ENCODE data around the gene SMAD9. TPM values are rescaled to one million over a fixed set of nuclear protein-coding genes. Genes with fewer than 3 reads are reported as not detected.
A peak's percentile ranks its signal among the peaks of the same experiment; 100 is the strongest.

Gene SMAD9
- total RNA-seq, 2 experiments from 2014 or later, result not detected

DNA sequence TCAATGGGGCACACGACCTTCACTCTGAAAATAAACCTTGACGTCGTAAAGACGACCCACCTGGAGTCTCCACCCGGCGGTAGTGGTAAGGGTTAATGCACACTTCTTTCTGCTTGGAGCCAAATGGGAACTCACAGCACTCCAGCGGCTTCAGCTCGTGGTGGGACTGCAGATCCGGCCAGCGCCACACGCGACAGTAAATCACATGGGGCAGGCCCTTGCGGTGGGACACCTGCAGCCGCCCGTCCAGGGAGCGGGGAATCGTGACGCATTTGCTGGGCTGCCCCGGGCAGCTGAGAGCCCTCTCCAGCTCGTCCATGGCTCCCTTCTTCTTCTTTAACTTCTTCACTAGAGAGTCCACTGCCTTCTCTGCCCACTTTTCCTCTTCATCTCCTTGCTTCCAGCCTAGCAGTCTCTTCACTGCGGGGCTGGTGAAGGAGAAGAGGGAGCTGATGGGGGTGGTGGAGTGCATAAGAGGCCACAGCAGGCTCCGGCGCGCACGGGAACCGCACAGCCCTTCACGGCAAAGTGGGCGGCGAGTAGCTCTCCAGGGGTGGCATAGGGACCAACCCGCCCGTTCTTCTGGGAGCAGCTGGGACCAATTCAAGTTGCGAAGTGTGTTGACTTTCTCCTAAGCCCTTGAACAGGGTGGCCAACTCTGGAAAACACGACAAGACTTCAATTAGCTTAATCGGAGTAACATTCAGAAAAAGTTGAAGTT lies 40.7 kb downstream of the SMAD9 start:
- ChIA-PET POLR2A (no interaction called here), CTCF (no interaction called here)
- H3K4me3 Mint-ChIP-seq, result no peak overlapping the region
- DNase-seq (no peak), ATAC-seq (no peak)
- H3K4me1 Mint-ChIP-seq (ENCODE audit: low read depth), result no peaks in the 10 kb centered on the region
- H3K36me3 Mint-ChIP-seq (ENCODE audit: low read depth), result no peaks in the 10 kb centered on the region
- H3K9me3 Mint-ChIP-seq (ENCODE audit: insufficient read depth), result no peaks in the 10 kb centered on the region
- peaks cover 10% of the 10 kb centered on the region for H3K27me3 Mint-ChIP-seq (ENCODE audit: low read depth)
- H3K27ac Mint-ChIP-seq, result no peak overlapping the region

DNA sequence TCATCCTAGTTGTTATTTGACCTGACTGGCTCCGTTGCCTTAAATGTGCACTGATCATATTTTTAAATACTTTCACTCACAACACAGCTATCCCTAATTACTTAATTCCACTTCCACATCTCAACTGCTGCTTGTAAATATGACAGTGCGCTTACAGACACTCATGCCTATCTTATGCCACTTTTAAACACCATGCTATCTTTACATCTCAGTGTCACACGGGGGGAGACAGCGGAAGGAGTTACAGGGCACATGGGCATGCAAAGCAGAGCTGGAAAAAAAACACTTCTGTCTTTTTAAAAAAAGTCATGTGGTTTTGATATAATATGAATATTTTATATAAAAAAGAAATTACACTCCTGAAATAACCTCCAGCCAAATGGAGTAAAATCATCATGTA lies 44.1 kb downstream of the SMAD9 start:
- CTCF ChIA-PET, result no interaction called here

GRCh38 chr13:36875431-36875830 lies 44.6 kb downstream of the SMAD9 start:
- no peaks in the 10 kb centered on the region for H3K9me3 Mint-ChIP-seq (ENCODE audit: insufficient read depth)
- ATAC-seq (no peak), DNase-seq (no peak)
- ChIA-PET CTCF (no interaction called here), POLR2A (no interaction called here)
- no peaks in the 10 kb centered on the region for H3K36me3 Mint-ChIP-seq (ENCODE audit: low read depth)
- H3K27me3 Mint-ChIP-seq (ENCODE audit: low read depth), result peaks cover 15% of the 10 kb centered on the region
- no peak overlapping the region for H3K4me3 Mint-ChIP-seq
- H3K4me1 Mint-ChIP-seq (ENCODE audit: low read depth), result no peaks in the 10 kb centered on the region
- no peak overlapping the region for H3K27ac Mint-ChIP-seq

More for the DNA sequence above, 44.1 kb downstream of the SMAD9 start:
- no peak overlapping the region for H3K4me3 Mint-ChIP-seq
- H3K4me1 Mint-ChIP-seq (ENCODE audit: low read depth), result no peaks in the 10 kb centered on the region
- no peak for DNase-seq
- no peaks in the 10 kb centered on the region for H3K36me3 Mint-ChIP-seq (ENCODE audit: low read depth)
- POLR2A ChIA-PET, result no interaction called here
- ATAC-seq, result no peak
- H3K27ac Mint-ChIP-seq, result no peak overlapping the region
- H3K27me3 Mint-ChIP-seq (ENCODE audit: low read depth), result peaks cover 15% of the 10 kb centered on the region
- no peaks in the 10 kb centered on the region for H3K9me3 Mint-ChIP-seq (ENCODE audit: insufficient read depth)

DNA sequence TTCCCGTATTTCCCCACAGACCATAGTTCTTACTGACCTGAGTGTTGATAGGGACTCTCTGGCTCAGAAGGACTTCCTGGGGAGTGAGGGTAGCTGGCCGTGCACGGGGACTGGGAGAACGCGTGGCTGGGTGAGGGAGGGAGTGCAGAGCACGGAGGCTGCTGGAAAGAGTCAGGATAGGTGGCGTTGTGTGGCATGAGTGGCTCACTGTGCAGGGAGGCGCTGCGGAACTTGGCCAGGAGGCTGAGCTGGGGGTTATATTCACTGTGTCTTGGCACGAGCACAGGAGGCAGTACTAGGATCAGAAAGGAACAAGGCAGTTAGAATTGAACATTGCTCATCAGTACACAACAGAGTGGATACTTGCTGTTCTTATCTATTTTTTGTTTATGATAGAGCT lies 47.4 kb downstream of the SMAD9 start:
- ATAC-seq (no peak), DNase-seq (no peak)
- peaks cover 11% of the 10 kb centered on the region for H3K27me3 Mint-ChIP-seq (ENCODE audit: low read depth)
- no peaks in the 10 kb centered on the region for H3K36me3 Mint-ChIP-seq (ENCODE audit: low read depth)
- CTCF ChIA-PET, result no interaction called here
- H3K27ac Mint-ChIP-seq, result no peak overlapping the region
- H3K4me3 Mint-ChIP-seq, result no peak overlapping the region
- no peaks in the 10 kb centered on the region for H3K4me1 Mint-ChIP-seq (ENCODE audit: low read depth)
- POLR2A ChIA-PET, result no interaction called here
- no peaks in the 10 kb centered on the region for H3K9me3 Mint-ChIP-seq (ENCODE audit: insufficient read depth)

GRCh38 chr13:36870050-36870692 lies 49.9 kb downstream of the SMAD9 start:
- Mint-ChIP-seq H3K4me3 (no peak overlapping the region), H3K27ac (no peak overlapping the region), H3K4me1 (ENCODE audit: low read depth) (no peaks in the 10 kb centered on the region), H3K27me3 (ENCODE audit: low read depth) (peaks cover 18% of the 10 kb centered on the region), H3K9me3 (ENCODE audit: insufficient read depth) (no peaks in the 10 kb centered on the region), H3K36me3 (ENCODE audit: low read depth) (no peaks in the 10 kb centered on the region)
- POLR2A ChIA-PET, result no interaction called here
- CTCF ChIA-PET, result no interaction called here
- ATAC-seq, result no peak
- no peak for DNase-seq

- ATAC-seq, result no peak
- Mint-ChIP-seq H3K36me3 (ENCODE audit: low read depth) (no peaks in the 10 kb centered on the region), H3K4me1 (ENCODE audit: low read depth) (peaks cover 13% of the 10 kb centered on the region), H3K27ac (no peak overlapping the region), H3K4me3 (no peak overlapping the region), H3K9me3 (ENCODE audit: insufficient read depth) (no peaks in the 10 kb centered on the region), H3K27me3 (ENCODE audit: low read depth) (peaks cover 34% of the 10 kb centered on the region)
- ChIA-PET CTCF (no interaction called here), POLR2A (no interaction called here)
- DNase-seq, result no peak
These were observed 53.8 kb downstream of the SMAD9 start for GRCh38 chr13:36866232-36866631.

GRCh38 chr13:36865265-36865664 lies 54.8 kb downstream of the SMAD9 start:
- ATAC-seq (no peak), DNase-seq (no peak)
- H3K4me3 Mint-ChIP-seq, result no peak overlapping the region
- peaks cover 34% of the 10 kb centered on the region for H3K27me3 Mint-ChIP-seq (ENCODE audit: low read depth)
- H3K27ac Mint-ChIP-seq, result no peak overlapping the region
- POLR2A ChIA-PET, result no interaction called here
- no peaks in the 10 kb centered on the region for H3K36me3 Mint-ChIP-seq (ENCODE audit: low read depth)
- CTCF ChIA-PET, result no interaction called here
- H3K9me3 Mint-ChIP-seq (ENCODE audit: insufficient read depth), result no peaks in the 10 kb centered on the region
- peaks cover 13% of the 10 kb centered on the region for H3K4me1 Mint-ChIP-seq (ENCODE audit: low read depth)

DNA sequence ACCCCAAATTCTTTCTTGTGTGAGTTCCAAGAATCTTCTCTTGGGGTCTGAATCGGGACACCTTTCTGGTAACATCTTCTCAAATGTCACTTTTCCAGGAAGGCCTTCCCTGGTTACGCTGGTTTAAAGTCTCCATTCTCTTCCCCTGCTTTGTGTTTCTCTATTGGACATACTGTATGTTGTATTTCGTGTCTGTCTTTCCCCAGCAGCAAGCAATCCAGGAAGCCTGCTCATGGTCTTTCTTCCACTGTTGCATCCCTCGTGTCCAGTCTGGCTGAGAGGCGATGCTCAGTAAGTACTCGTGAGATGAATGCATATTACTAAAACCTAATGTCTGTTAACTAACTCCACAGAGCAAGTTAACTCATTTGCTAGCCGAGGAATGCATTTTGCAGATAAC lies 57.3 kb downstream of the SMAD9 start:
- ChIA-PET POLR2A (no interaction called here), CTCF (no interaction called here)
- H3K9me3 Mint-ChIP-seq (ENCODE audit: insufficient read depth), result no peaks in the 10 kb centered on the region

GRCh38 chr13:36862002-36862685 lies 57.9 kb downstream of the SMAD9 start:
- peaks cover 39% of the 10 kb centered on the region for H3K27me3 Mint-ChIP-seq (ENCODE audit: low read depth)
- H3K4me1 Mint-ChIP-seq (ENCODE audit: low read depth), result peaks cover 13% of the 10 kb centered on the region
- POLR2A ChIA-PET, result no interaction called here
- CTCF ChIA-PET, result no interaction called here
- H3K27ac Mint-ChIP-seq, result no peak overlapping the region
- no peak overlapping the region for H3K4me3 Mint-ChIP-seq
- DNase-seq, result no peak
- no peaks in the 10 kb centered on the region for H3K9me3 Mint-ChIP-seq (ENCODE audit: insufficient read depth)
- no peak for ATAC-seq
- H3K36me3 Mint-ChIP-seq (ENCODE audit: low read depth), result no peaks in the 10 kb centered on the region

More for the DNA sequence above, 57.3 kb downstream of the SMAD9 start:
- DNase-seq (no peak), ATAC-seq (no peak)
- Mint-ChIP-seq H3K27me3 (ENCODE audit: low read depth) (peaks cover 41% of the 10 kb centered on the region), H3K27ac (no peak overlapping the region), H3K4me3 (no peak overlapping the region), H3K4me1 (ENCODE audit: low read depth) (peaks cover 13% of the 10 kb centered on the region), H3K36me3 (ENCODE audit: low read depth) (no peaks in the 10 kb centered on the region)

GRCh38 chr13:36859259-36859658 lies 60.8 kb downstream of the SMAD9 start:
- ChIA-PET POLR2A (no interaction called here), CTCF (interaction anchor here (1.4 to 3.4 kb wide), 2 partner anchors 11 to 122 kb away, joined by 6 to 32 read pairs; no protein-coding TSS in a partner anchor)
- Mint-ChIP-seq H3K4me3 (no peak overlapping the region), H3K27me3 (ENCODE audit: low read depth) (peaks cover 26% of the 10 kb centered on the region), H3K4me1 (ENCODE audit: low read depth) (peaks cover 13% of the 10 kb centered on the region), H3K27ac (no peak overlapping the region), H3K9me3 (ENCODE audit: insufficient read depth) (no peaks in the 10 kb centered on the region), H3K36me3 (ENCODE audit: low read depth) (no peaks in the 10 kb centered on the region)
- no peak for DNase-seq
- ATAC-seq, result no peak

GRCh38 chr13:36858290-36858689 lies 61.7 kb downstream of the SMAD9 start:
- ATAC-seq, result peak; percentile 70

DNA sequence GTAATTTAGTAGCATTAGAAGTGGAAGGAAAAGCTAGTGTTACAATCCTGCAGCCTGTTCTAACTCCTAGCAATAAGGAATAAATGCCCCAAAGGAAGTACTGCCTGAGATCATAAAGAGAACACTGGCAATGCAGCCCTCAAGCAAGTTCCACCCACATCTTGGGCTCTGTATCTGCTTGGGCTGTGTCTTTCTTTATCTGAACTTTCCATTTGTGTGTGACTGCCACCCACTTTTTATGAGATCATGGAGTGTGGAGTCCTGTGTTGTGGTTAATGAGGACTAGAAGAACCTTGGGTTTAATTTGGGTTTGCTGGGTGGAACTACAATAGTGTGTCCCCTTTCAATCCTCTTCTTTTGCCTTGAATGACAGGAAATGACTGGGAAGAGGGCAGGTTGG lies 62.8 kb downstream of the SMAD9 start:
- Mint-ChIP-seq H3K4me3 (no peak overlapping the region), H3K27ac (no peak overlapping the region), H3K27me3 (ENCODE audit: low read depth) (peaks cover 16% of the 10 kb centered on the region), H3K9me3 (ENCODE audit: insufficient read depth) (no peaks in the 10 kb centered on the region), H3K4me1 (ENCODE audit: low read depth) (peaks cover 6% of the 10 kb centered on the region), H3K36me3 (ENCODE audit: low read depth) (no peaks in the 10 kb centered on the region)
- ATAC-seq (no peak), DNase-seq (no peak)
- CTCF ChIA-PET, result interaction anchor here (1.6 to 3.4 kb wide), 2 partner anchors 124 to 210 kb away, joined by 5 to 32 read pairs; no protein-coding TSS in a partner anchor
- POLR2A ChIA-PET, result no interaction called here

More at GRCh38 chr13:36858290-36858689, 61.7 kb downstream of the SMAD9 start:
- CTCF ChIA-PET, result interaction anchor here (0.6 to 3.4 kb wide), 9 partner anchors 10 to 209 kb away, joined by 3 to 32 read pairs (median 5); no protein-coding TSS in a partner anchor
- no peak for DNase-seq
- POLR2A ChIA-PET, result no interaction called here
- Mint-ChIP-seq H3K27me3 (ENCODE audit: low read depth) (peaks cover 18% of the 10 kb centered on the region), H3K27ac (no peak overlapping the region), H3K4me1 (ENCODE audit: low read depth) (peaks cover 13% of the 10 kb centered on the region), H3K4me3 (no peak overlapping the region), H3K9me3 (ENCODE audit: insufficient read depth) (no peaks in the 10 kb centered on the region), H3K36me3 (ENCODE audit: low read depth) (no peaks in the 10 kb centered on the region)
